HCT116 (cell line): ENCODE data around the gene VARS1. TPM values are rescaled to one million over a fixed set of nuclear protein-coding genes. Genes with fewer than 3 reads are reported as not detected.
A peak's percentile ranks its signal among the peaks of the same experiment; 100 is the strongest.

ENCODE experiments used
- ATAC-seq: fragments of 200-7000 bp; cut with Tn5 transposase; 2 replicates; pipeline ENCODE4 v1.9.1; 2020; ENCODE audit warnings: mild to moderate bottlenecking, moderate library complexity
- BruUV-seq: library from RNA; stranded (reverse); fragments of 400-500 nt; replicated peaks from 2 replicates; lab custom pipeline; 2021; lab: Mats Ljungman, UMichigan
- CTCF ChIA-PET: fragments of 300-600 bp; sonication (Branson Sonifier 250); formaldehyde crosslinking; loops from one replicate; lab custom pipeline; 2021; ENCODE audit warnings: antibody characterized with exemption; lab: Charles Lee
- POLR2A ChIA-PET: fragments of 300-600, 350-600 bp; sonication (Branson Sonifier 250); formaldehyde crosslinking; loops from one replicate; lab custom pipeline; 2021; ENCODE audit warnings: antibody characterized with exemption; lab: Charles Lee
- RAD21 ChIA-PET, 2 experiments: fragments of 300-600 bp; sonication (Branson Sonifier 250); formaldehyde crosslinking; loops; one replicate each; lab custom pipeline; 2023; ENCODE audit warnings: low total read pairs in 2 of 2; ENCODE audit not compliant: uncharacterized antibody in 2 of 2, unreplicated experiment in 2 of 2, low non-redundant PET in 1 of 2; lab: Charles Lee
- DNase-seq: peaks from one replicate; pipeline ENCODE4 v3.0.0-alpha.2; 2010; ENCODE audit warnings: low read depth, low spot score
- H2AFZ ChIP-seq: fragments of 200-600 bp; shearing (Covaris generic), sonication (generic); 2 replicates; pipeline ENCODE4 v1.6.1; 2017; ENCODE audit warnings: low read depth, mixed run types, mixed read lengths, antibody characterized with exemption, low read length; ENCODE audit not compliant: poor library complexity, severe bottlenecking
- H3K27ac ChIP-seq: 2 replicates; pipeline ENCODE4 v1.5.1; 2012; ENCODE audit warnings: low read depth, low read length
- H3K27me3 ChIP-seq: fragments of 200-600 bp; sonication (generic); 2 replicates; pipeline ENCODE4 v1.6.1; 2016; ENCODE audit warnings: mixed run types, low read length, mixed read lengths; ENCODE audit not compliant: insufficient read depth
- H3K36me3 ChIP-seq, 2 experiments: fragments of 200-500 bp in 1 of 2; fragments of 200-600 bp in 1 of 2; sonication (Bioruptor generic) in 1 of 2; sonication (generic) in 1 of 2; 2 replicates each; pipeline versions ENCODE4 v1.5.1 to v1.6.1; 2014 to 2016; ENCODE audit warnings: low read length in 2 of 2, inconsistent platforms in 1 of 2, mixed read lengths in 1 of 2, mixed run types in 1 of 2; ENCODE audit not compliant: insufficient read depth in 2 of 2, control insufficient read depth in 1 of 2
- H3K4me1 ChIP-seq, 2 experiments: fragments of 200-600 bp in 1 of 2; sonication (generic) in 1 of 2; 2 replicates each; pipeline versions ENCODE4 v1.5.1 to v1.6.1; 2012 to 2017; ENCODE audit warnings: low read length in 2 of 2, inconsistent platforms in 1 of 2, mild to moderate bottlenecking in 1 of 2, mixed read lengths in 1 of 2, mixed run types in 1 of 2, moderate library complexity in 1 of 2; ENCODE audit not compliant: insufficient read depth in 2 of 2, control insufficient read depth in 1 of 2
- H3K4me2 ChIP-seq: fragments of 200-600 bp; sonication (generic); 2 replicates; pipeline ENCODE4 v1.6.1; 2017; ENCODE audit warnings: mixed run types, low read length, mixed read lengths
- H3K4me3 ChIP-seq, 2 experiments: fragments of 200-600 bp in 1 of 2; sonication (generic) in 1 of 2; replicated peaks in 1 of 2; 2 replicates each; pipeline ENCODE4 v1.5.1; 2011 to 2016; ENCODE audit warnings: low read length in 2 of 2, control low read depth in 1 of 2, low read depth in 1 of 2, mild to moderate bottlenecking in 1 of 2, mixed read lengths in 1 of 2, mixed run types in 1 of 2
- H3K79me2 ChIP-seq: fragments of 200-600 bp; sonication (generic); 2 replicates; pipeline ENCODE4 v1.6.1; 2017; ENCODE audit warnings: mild to moderate bottlenecking, mixed run types, low read length, moderate library complexity, mixed read lengths; ENCODE audit not compliant: insufficient read depth
- H3K9ac ChIP-seq: fragments of 200-600 bp; sonication (generic); 2 replicates; pipeline ENCODE4 v1.6.1; 2016; ENCODE audit warnings: low read length, mixed read lengths
- H3K9me2 ChIP-seq: fragments of 200-600 bp; sonication (generic), shearing (Covaris generic); 2 replicates; pipeline ENCODE4 v1.6.1; 2017; ENCODE audit warnings: mixed run types, mild to moderate bottlenecking, moderate library complexity; ENCODE audit not compliant: insufficient read depth
- H3K9me3 ChIP-seq, 2 experiments: fragments of 200-500 bp in 1 of 2; fragments of 200-600 bp in 1 of 2; sonication (Bioruptor generic) in 1 of 2; sonication (generic) in 1 of 2; 2 replicates each; pipeline ENCODE4 v1.6.1; 2014 to 2017; ENCODE audit warnings: low read length in 2 of 2, mixed read lengths in 2 of 2, inconsistent platforms in 1 of 2, low read depth in 1 of 2, mild to moderate bottlenecking in 1 of 2, mixed run types in 1 of 2, moderate library complexity in 1 of 2; ENCODE audit not compliant: control insufficient read depth in 1 of 2, insufficient read depth in 1 of 2
- H4K20me1 ChIP-seq: fragments of 200-600 bp; sonication (generic), shearing (Covaris generic); 2 replicates; pipeline ENCODE4 v1.6.1; 2017; ENCODE audit warnings: mixed run types, mild to moderate bottlenecking, moderate library complexity; ENCODE audit not compliant: insufficient read depth
- CBX3 ChIP-seq: IDR thresholded peaks from 2 replicates; pipeline ENCODE4 v1.6.1; 2012; ENCODE audit warnings: low read depth
- CEBPB ChIP-seq: IDR thresholded peaks from 2 replicates; pipeline ENCODE4 v1.6.1; 2012; ENCODE audit warnings: low read depth
- EGR1 ChIP-seq: IDR thresholded peaks from 2 replicates; pipeline ENCODE4 v1.6.1; 2012; ENCODE audit warnings: low read depth
- ELF1 ChIP-seq: IDR thresholded peaks from 2 replicates; pipeline ENCODE4 v1.6.1; 2012; ENCODE audit warnings: low read depth, borderline replicate concordance
- EZH2 ChIP-seq: fragments of 200-600 bp; sonication (generic); IDR thresholded peaks from 2 replicates; pipeline ENCODE4 v1.6.1; 2017; ENCODE audit warnings: antibody characterized with exemption, mixed run types
- EZH2phosphoT487 ChIP-seq: fragments of 200-600 bp; IDR thresholded peaks from 2 replicates; pipeline ENCODE4 v1.6.1; 2018; ENCODE audit warnings: antibody characterized with exemption, borderline replicate concordance
- JUND ChIP-seq: IDR thresholded peaks from 2 replicates; pipeline ENCODE4 v1.6.1; 2012
- POLR2A ChIP-seq: IDR thresholded peaks from 2 replicates; pipeline ENCODE4 v1.7.0; 2011; ENCODE audit warnings: borderline replicate concordance; ENCODE audit not compliant: insufficient read depth, insufficient read length; ENCODE audit errors: extremely low read depth
- POLR2AphosphoS5 ChIP-seq: IDR thresholded peaks from 2 replicates; pipeline ENCODE4 v1.6.1; 2011; ENCODE audit warnings: mild to moderate bottlenecking, low read depth, low read length, moderate library complexity
- RAD21 ChIP-seq: IDR thresholded peaks from 2 replicates; pipeline ENCODE4 v1.6.1; 2012; ENCODE audit warnings: low read depth, mild to moderate bottlenecking
- SP1 ChIP-seq: IDR thresholded peaks from 2 replicates; pipeline ENCODE4 v1.6.1; 2012; ENCODE audit warnings: low read depth
- SRF ChIP-seq: IDR thresholded peaks from 2 replicates; pipeline ENCODE4 v1.6.1; 2012; ENCODE audit warnings: low read depth
- YY1 ChIP-seq: IDR thresholded peaks from 2 replicates; pipeline ENCODE4 v1.6.1; 2011; ENCODE audit warnings: low read length, low read depth, moderate library complexity, mild to moderate bottlenecking; ENCODE audit not compliant: insufficient replicate concordance; ENCODE audit errors: extremely low read depth
- ZFX ChIP-seq: fragments of 450-650 bp; IDR thresholded peaks from 2 replicates; pipeline ENCODE4 v1.6.1; 2017
- ZNF274 ChIP-seq: fragments of 200-500 bp; sonication (Bioruptor generic); IDR thresholded peaks from 2 replicates; pipeline ENCODE4 v1.6.1; 2014; ENCODE audit warnings: mild to moderate bottlenecking, low read depth, low read length, inconsistent platforms
- intact Hi-C: fragments of 100-400 bp; cut with micrococcal nuclease; formaldehyde crosslinking; loops from 2 replicates; pipeline ENCODE4 v1.10.0; 2022
- total RNA-seq: library from RNA; stranded (reverse); gene quantifications from one replicate; pipeline ENCODE4 v1.2.1, GENCODE V29; 2021; ENCODE audit not compliant: unreplicated experiment
- TF ChIP-seq, protein P1 (sequence below): IDR thresholded peaks from 2 replicates; pipeline ENCODE4 v1.6.1; 2011; ENCODE audit warnings: mild to moderate bottlenecking, low read length, moderate library complexity; ENCODE audit not compliant: insufficient replicate concordance; ENCODE audit errors: extremely low read depth
- TF ChIP-seq, protein P2 (sequence below): IDR thresholded peaks from 2 replicates; pipeline ENCODE4 v1.6.1; 2012
- TF ChIP-seq, protein P3 (sequence below): IDR thresholded peaks from 2 replicates; pipeline ENCODE4 v1.6.1; 2012; ENCODE audit warnings: low read depth
- TF ChIP-seq, protein P4 (sequence below): IDR thresholded peaks from 2 replicates; pipeline ENCODE4 v1.6.1; 2012

The VARS1 gene
- total RNA-seq, 1 experiment from 2014 or later = 254 TPM

DNA sequence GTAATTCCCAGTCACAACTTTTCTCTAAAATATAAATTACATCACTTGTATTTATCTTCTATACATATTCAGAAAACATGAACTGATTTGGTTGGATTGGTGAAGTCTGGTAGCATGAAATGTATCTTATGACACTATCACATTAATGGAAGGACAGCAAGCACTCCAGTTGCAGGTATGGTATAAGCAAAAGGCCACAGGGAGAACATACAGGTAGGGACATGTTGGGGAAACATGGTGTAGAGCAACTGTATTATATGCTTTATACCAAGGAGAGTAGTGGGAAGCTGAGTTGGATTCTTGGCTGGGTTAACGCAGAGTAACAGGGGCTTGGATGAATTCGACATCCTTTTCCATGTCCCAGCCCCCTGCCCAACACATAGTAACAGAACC is 1.4 kb upstream of the VARS1 start:
- Histone ChIP-seq H3K9me2 (no peaks in the 10 kb centered on the region), H3K4me1 (peaks cover 22 to 38% of the 10 kb centered on the region in 2 experiments), H3K9me3 (no peaks in the 10 kb centered on the region), H2AFZ (no peak overlapping the region), H3K4me2 (no peak overlapping the region), H3K9ac (no peak overlapping the region), H3K4me3 (no peak overlapping the region), H4K20me1 (no peaks in the 10 kb centered on the region), H3K27ac (peak overlapping the region; percentile 98; the same call in 1 of the 2 replicates), H3K36me3 (peaks cover 7 to 11% of the 10 kb centered on the region in 2 experiments; a peak in 3 of 4 replicates), H3K79me2 (peaks cover 37% of the 10 kb centered on the region), H3K27me3 (no peaks in the 10 kb centered on the region)
- ChIA-PET CTCF (no interaction called here), POLR2A (interaction anchor here (1.7 to 1.9 kb wide), 2 partner anchors 34 to 94 kb away, joined by 4 to 9 read pairs; partner anchors contain the start of gene ABHD16A), RAD21 (no interaction called here)
- no peak for TF ChIP-seq ZNF274
- no peak for TF ChIP-seq ELF1
- TF ChIP-seq, protein P1, sequence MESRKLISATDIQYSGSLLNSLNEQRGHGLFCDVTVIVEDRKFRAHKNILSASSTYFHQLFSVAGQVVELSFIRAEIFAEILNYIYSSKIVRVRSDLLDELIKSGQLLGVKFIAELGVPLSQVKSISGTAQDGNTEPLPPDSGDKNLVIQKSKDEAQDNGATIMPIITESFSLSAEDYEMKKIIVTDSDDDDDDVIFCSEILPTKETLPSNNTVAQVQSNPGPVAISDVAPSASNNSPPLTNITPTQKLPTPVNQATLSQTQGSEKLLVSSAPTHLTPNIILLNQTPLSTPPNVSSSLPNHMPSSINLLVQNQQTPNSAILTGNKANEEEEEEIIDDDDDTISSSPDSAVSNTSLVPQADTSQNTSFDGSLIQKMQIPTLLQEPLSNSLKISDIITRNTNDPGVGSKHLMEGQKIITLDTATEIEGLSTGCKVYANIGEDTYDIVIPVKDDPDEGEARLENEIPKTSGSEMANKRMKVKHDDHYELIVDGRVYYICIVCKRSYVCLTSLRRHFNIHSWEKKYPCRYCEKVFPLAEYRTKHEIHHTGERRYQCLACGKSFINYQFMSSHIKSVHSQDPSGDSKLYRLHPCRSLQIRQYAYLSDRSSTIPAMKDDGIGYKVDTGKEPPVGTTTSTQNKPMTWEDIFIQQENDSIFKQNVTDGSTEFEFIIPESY = no peak
- no peak for TF ChIP-seq SP1
- no peak for TF ChIP-seq POLR2A
- TF ChIP-seq YY1 = no peak
- TF ChIP-seq CEBPB = no peak
- no peak for TF ChIP-seq EZH2phosphoT487
- no peak for TF ChIP-seq SRF
- TF ChIP-seq CBX3 = no peak
- no peak for TF ChIP-seq RAD21
- TF ChIP-seq ZFX = no peak
- TF ChIP-seq EZH2 = no peak
- no peak for TF ChIP-seq POLR2AphosphoS5
- TF ChIP-seq, protein P2, sequence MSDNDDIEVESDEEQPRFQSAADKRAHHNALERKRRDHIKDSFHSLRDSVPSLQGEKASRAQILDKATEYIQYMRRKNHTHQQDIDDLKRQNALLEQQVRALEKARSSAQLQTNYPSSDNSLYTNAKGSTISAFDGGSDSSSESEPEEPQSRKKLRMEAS = no peak
- TF ChIP-seq, protein P3, sequence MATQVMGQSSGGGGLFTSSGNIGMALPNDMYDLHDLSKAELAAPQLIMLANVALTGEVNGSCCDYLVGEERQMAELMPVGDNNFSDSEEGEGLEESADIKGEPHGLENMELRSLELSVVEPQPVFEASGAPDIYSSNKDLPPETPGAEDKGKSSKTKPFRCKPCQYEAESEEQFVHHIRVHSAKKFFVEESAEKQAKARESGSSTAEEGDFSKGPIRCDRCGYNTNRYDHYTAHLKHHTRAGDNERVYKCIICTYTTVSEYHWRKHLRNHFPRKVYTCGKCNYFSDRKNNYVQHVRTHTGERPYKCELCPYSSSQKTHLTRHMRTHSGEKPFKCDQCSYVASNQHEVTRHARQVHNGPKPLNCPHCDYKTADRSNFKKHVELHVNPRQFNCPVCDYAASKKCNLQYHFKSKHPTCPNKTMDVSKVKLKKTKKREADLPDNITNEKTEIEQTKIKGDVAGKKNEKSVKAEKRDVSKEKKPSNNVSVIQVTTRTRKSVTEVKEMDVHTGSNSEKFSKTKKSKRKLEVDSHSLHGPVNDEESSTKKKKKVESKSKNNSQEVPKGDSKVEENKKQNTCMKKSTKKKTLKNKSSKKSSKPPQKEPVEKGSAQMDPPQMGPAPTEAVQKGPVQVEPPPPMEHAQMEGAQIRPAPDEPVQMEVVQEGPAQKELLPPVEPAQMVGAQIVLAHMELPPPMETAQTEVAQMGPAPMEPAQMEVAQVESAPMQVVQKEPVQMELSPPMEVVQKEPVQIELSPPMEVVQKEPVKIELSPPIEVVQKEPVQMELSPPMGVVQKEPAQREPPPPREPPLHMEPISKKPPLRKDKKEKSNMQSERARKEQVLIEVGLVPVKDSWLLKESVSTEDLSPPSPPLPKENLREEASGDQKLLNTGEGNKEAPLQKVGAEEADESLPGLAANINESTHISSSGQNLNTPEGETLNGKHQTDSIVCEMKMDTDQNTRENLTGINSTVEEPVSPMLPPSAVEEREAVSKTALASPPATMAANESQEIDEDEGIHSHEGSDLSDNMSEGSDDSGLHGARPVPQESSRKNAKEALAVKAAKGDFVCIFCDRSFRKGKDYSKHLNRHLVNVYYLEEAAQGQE = no peak
- TF ChIP-seq JUND = no peak
- TF ChIP-seq, protein P4, sequence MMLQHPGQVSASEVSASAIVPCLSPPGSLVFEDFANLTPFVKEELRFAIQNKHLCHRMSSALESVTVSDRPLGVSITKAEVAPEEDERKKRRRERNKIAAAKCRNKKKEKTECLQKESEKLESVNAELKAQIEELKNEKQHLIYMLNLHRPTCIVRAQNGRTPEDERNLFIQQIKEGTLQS = no peak
- no peak for TF ChIP-seq EGR1
- intact Hi-C loops = loop anchor here (1.0 kb wide), 1 partner anchor 30 kb away; the partner anchor contains the start of gene HSPA1B
- BruUV-seq = no TSS peak
- ATAC-seq (no peak), DNase-seq (no peak)
